GM19351 (cell line): ENCODE measurements around the gene NUDT3.

Source experiments
- ATAC-seq: cut with Tn5 transposase; IDR thresholded peaks from one replicate; pipeline ENCODE4 v1.9.1; 2021; ENCODE audit warnings: mild to moderate bottlenecking, moderate library complexity; ENCODE audit not compliant: unreplicated experiment

The NUDT3 gene

DNA sequence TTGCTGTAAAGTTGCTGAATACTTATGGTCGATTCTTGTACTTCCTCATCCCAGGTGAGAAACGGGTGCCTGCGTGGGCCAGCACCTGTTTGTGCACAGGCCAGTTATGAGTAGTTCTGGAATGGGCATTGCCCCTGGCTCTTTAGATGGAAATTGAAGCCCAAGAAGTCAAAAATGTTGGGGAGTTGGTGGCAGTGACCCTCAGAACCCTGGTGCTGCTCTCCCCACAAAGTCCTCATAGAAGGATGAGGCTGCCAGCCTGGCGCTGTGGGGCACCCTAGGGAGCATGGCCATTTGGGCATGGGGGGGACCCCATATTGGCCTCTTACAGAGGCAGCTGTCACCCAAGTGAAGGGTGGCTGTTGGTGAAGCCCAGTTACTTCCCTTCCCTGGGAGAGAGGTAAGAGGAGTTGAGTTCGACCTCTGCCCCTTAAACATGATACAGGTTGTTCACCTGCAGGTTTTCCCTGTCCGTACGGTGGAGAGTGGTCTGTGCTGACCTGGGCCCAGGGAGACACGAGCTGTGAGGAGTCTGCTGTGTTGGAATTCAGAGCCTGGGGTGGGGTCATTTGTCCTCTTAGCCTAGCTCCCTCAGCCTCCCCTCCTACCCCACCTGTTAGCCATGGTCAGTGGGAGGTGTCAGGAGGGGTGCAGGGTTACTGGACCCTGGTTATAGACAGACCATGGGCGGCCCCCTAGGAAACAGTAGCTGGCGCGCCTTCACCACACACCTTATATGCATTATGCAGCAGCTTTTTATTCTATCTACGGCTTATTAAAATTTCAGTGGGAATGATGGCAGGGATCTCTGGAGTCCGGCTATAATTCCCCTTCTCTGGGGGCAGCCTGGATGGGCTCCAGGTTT lies 150.9 kb downstream of the NUDT3 start:
- no peak for ATAC-seq

GRCh38 chr6:34240329-34241248 lies 151.9 kb downstream of the NUDT3 start:
- ATAC-seq = no peak

- ATAC-seq = no peak
Observed at GRCh38 chr6:34239893-34240292, 152.6 kb downstream of the NUDT3 start.

- no peak for ATAC-seq
Observed at GRCh38 chr6:34239500-34239825, 153.0 kb downstream of the NUDT3 start.

GRCh38 chr6:34238585-34239499 lies 153.6 kb downstream of the NUDT3 start:
- ATAC-seq = no peak

- ATAC-seq = no peak
Observed at GRCh38 chr6:34237722-34238584, 154.5 kb downstream of the NUDT3 start.

DNA sequence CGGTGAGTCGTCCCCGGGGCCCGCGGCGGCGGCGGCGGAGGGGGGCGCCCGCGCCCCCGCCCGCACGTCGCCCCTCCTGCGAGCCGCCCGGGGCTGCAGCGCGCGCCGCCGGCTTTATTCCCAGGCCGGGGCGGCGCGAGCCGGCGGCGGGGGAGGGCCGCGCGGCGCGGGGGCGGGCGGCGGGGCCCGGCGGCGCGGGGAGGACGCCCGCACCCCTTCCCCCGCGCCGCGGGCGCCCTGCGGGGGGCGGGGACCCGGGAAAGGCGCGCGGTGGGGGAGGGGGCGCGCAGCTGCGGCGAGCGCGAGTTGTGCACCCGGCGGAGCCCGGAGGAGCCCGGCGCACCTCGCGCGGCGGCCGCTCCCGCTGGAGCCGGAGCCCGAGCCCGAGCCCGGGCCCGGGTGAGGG lies 155.2 kb downstream of the NUDT3 start:
- no peak for ATAC-seq

- peak; percentile 72 for ATAC-seq
Observed at GRCh38 chr6:34236443-34237315, 155.8 kb downstream of the NUDT3 start, which contains the start of gene HMGA1. HMGA1 (plus strand) TSS chr6:34236873; CDS start chr6:34240781, 3,908 bp downstream.

DNA sequence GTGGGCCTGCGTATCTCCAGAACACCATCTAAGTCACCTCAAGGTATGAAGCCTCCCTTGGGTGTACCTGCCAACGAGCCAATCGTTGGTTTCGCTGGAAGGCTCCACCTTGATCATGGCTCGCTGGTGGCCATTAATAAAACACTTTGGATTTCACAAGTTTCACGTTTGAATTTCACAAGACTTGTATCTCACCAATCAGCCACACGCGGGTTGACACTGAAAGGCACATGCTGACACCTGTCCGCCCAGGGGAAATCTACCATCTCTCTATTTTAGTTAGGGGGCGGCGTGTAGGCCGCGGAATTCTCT lies 156.4 kb downstream of the NUDT3 start:
- peak; percentile 9 for ATAC-seq

DNA sequence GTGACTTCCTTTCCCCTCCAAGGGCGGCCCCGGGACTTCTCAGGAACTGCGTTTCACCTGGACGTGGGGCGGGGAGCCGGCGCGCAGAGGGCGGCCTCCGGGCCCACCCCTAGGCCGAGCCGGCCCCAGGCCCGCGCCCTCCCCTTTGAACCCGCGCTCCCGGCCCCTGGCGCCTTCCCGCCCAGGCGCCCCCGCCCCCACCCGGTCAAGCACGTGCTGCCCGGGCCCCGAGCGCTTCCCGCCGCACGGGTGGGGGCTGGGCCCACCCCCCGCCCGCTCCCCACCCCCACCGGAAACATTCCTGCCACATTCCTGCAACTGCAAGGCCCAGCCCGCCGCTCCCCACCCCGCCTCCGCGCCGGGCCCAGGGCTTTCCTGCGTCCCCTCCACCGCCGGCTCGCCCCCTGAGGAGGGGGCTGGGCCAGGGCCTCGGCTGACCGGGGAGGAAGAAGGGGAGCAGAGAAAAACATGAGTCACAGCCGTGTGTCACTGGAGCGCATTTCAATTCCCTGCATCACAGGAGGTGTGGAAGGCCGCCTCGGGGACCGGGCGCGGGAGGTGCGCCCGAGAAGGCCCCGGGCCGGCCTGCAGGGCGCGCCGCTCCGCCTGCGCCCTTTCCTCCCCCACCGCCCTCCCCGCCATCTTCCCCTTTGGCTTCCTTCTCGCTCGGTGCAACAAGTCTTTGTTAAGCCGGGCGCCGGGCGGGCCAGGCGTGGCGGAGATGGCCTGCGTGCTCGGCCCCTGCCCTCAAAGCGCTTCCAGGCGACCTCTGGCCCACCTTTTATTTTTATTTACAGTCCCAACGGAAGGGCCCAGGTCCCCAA lies 156.9 kb downstream of the NUDT3 start:
- no peak for ATAC-seq

DNA sequence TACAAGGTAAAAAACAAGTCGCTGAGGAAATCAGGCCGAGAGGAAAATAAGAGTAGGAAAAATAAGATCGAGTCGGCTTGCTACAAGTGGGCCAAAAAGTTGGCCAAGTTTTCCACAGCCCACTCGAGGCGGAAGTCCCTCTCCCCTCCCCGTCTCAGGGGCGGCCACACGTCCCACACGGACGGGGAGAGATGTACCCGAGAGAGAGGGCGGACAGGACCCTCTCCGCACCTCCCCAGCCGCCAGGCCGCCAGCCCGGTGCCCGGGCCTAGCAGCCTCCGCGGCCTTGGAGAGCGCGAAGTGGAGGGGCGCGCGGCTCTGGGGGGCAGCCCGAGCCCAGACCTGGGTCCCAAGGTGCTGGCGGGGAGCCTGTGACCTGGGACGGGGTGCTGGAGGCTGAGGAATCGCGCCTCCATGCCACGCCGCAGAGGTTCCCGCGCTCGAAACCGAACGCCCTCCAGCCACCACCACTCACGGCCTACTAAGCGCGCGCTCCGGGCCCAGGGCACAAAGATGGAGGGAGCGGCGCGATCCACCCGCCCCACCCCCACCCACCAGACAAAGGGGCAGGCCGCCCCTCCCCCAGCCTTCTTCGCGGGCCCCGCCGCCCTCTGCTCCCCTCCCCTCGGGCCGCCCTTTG lies 157.7 kb downstream of the NUDT3 start:
- ATAC-seq = no peak

DNA sequence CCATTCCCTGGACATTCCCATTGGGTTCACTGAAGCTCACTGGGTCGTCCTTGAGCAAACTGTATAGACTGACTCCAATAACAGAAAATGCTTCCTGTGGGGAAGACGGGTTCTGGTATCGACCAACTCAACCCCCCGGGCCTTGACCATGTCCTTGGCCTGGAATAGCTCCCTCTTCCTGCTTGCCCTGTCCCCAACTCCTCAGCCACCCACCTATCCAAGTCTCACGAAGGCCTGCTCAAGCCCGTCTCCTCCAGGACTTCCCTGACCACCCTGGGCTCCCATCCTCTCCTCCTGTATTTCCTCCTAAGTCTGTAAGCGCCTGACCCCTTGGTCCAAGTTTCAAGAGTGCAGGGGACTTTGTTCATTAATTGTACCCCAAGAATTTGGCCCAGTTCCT lies 158.6 kb downstream of the NUDT3 start:
- ATAC-seq = no peak

DNA sequence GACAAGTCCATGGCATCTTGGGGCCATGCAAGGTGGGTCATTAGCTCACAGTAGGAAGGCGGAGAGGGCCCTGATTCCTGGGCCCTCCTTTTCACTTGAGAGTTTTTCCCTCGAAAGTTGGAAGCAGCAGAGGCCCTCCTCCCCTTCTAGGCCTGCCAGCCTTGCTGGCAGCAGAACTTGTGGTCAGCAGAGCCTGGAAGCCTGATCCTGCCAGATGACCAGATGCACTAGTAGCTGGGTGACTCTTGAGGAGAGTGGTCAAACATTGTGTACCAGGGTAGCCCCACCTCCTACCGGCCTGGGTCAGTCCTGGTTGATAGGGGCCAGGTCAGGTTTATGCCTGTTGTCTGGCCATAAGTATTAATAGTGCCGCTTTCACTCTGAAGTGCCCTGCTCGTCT lies 159.6 kb downstream of the NUDT3 start:
- ATAC-seq = no peak

DNA sequence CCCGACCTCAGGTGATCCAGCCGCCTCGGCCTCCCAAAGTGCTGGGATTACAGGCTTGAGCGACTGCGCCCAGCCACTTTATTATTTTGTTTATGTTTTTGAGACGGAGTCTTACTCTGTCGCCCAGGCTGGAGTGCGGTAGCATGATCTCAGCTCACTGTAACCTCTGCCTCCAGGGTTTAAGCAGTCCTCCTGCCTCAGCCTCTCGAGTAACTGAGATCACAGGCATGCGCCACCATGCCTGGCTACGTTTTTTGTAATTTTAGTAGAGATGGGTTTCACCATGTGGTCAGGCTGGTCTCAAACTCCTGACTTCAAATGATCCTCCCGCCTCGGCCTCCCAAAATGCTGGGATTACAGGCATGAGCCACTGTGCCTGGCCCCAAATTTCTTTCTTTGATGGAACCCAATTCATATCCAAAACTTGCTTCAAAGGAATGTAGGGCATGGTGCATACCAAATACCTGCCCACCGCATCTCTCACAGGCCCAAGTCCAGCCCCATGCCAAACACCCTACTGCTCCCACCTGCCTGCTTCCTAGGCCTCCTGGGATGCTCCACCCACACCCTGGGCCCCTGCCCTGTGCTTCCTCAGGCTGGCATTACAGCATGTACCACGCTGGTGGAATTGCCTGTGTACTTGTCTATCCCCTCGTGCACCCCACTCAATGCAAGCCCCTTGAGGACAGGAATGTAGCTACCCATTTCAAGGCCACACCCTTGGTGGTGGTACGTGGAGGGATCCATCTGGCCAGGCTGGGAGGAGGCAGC lies 160.7 kb downstream of the NUDT3 start:
- ATAC-seq = no peak

GRCh38 chr6:34230653-34231371 lies 161.7 kb downstream of the NUDT3 start:
- no peak for ATAC-seq

DNA sequence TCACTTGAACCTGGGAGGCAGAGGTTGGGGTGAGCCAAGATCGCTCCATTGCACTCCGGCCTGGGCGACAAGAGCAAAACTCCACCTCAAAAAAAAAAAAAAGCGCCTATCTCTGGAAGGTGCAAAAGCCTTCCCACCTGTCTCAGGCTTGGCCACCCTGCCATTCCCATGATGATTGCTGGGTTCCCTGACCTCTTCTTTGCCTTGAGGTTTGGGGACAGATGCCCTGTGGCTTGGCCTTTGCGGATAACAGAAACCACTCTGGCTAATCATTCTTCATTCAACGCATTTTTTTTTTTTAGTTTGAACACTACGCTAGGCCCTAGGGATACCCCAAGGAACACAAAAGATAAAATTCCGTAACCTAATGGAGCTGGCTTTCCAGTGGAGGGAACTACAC lies 162.6 kb downstream of the NUDT3 start:
- ATAC-seq = no peak
